GM21360 (cell line): ENCODE measurements around the gene KRTAP3-3.
"Not testable (repeated sequence)": the region's sequence is repeated elsewhere in the genome, so short reads cannot be mapped to it uniquely, and the experiment has no call there.

Source experiments
- ATAC-seq: cut with Tn5 transposase; IDR thresholded peaks from one replicate; pipeline ENCODE4 v1.9.1; 2021; ENCODE audit warnings: mild to moderate bottlenecking, moderate library complexity; ENCODE audit not compliant: unreplicated experiment

The KRTAP3-3 gene

GRCh38 chr17:40993839-40994238 is at the start of gene KRTAP3-3:
KRTAP3-3 (minus strand) TSS chr17:40994164; CDS start chr17:40994097, 67 bp downstream.
- ATAC-seq, result no peak

DNA sequence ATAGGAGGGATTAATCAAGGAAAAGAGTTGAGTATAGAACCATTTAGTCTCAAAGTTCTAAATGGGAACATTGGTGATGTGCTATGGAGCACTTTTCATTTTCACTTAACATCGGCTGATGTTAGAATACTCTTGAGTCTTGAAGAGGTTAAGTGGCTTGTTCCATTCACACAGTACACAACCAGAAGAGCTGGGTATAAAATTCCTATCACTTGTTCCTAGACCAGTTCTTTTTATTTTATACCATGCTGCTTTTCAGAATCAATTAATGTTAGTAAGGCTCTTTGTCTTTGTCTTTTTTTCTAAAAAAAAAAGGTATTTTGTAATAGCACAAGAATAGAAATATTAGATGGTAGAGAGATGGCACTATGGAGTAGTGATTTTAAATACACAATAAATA is 49.0 kb upstream of the KRTAP3-3 start:
- ATAC-seq, result no peak

DNA sequence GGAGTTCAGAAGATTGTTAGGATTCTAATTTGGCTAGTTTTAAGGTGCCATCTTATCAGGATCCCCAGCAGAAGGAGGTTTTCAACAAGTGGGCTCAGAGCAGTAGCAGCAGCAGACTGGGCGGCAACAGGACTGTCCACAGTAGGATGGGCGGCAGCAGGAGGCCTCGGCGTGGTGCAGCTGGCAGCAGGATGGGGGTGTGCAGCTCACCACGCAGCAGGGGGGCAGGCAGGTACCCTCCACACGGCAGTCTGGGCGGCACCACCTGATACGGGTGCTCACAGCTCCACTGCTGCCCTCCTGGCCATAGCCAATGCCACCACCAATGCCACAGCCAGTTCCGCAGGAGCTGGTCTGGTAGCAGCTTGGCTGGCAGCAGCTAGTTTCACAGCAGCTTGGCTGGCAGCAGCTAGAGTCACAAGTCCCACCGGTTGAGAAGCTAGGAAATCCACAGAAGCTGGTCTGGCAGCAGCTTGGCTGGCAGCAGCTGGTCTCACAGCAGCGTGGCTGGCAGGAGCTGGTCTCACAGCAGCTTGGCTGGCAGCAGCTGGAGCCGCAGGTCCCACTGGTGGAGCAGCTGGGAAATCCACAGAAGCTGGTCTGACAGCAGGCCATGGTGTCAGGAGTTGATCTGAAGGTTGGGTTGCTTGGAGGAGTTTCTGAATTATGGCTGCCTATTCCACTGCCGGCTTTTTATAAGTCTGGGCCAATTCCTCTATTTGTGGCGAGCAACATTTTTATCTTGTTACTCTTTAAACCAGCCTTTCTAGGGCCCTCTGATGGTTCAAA is 47.0 kb upstream of the KRTAP3-3 start, which contains the start of gene KRTAP1-1:
KRTAP1-1 (minus strand) TSS at position 668 of the 789 bp plus-strand sequence; CDS start at position 615, 53 bp downstream.
- not testable (repeated sequence) for ATAC-seq

DNA sequence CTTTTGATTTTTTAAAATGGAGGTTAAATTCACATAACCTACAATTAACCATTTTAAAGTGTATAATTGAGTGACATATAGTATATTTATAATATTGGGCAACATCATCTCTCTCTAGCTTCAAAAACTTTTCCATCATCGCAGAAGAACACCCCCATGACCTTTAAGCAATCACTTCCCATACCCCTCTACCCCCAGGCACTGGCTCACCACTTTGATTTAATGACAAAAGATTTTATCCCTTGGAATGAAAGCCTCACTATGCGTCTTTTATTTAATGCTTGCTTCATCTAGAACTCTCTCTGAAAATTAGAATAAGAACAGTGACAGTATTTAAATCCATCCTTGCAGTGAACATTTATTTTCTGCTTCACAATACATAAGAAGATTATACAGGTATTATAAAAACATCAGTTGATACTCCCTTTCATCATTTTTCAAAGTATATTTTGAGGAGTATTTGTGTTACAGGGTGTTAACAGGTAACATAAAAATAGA is 43.9 kb upstream of the KRTAP3-3 start:
- no peak for ATAC-seq

- not testable (repeated sequence) for ATAC-seq
These were observed 40.5 kb upstream of the KRTAP3-3 start, which contains the start of gene KRTAP1-3 for GRCh38 chr17:41034346-41034935. KRTAP1-3 (minus strand) TSS chr17:41034874; CDS start chr17:41034821, 53 bp downstream.

- ATAC-seq, result no peak
These were observed 35.8 kb upstream of the KRTAP3-3 start, which contains the start of gene KRTAP1-4 for GRCh38 chr17:41029633-41030245. KRTAP1-4 (minus strand) TSS chr17:41030195; CDS start chr17:41030078, 117 bp downstream.

- ATAC-seq, result no peak
These were observed 32.9 kb upstream of the KRTAP3-3 start, which contains the start of gene KRTAP1-5 for GRCh38 chr17:41026715-41027471. KRTAP1-5 (minus strand) TSS chr17:41027208; CDS start chr17:41027155, 53 bp downstream.

DNA sequence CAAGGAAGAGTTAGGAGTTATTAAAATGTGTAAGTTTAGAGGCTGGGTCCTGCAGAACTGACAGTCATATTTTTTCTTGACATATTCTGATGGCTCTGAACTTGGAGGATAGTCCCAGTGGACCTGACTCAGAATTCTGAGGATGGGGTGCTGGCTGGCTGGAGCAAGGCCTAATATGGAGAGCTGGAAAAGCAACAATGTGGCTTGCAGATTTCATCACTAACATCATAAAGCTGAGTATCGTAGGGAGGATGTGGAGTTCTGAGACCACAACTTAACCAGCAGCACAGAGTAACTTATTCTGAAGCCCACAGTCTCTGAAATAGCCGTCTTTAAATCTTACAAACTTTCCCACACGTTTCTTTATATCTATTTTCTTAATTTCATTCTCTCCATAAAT is 30.7 kb upstream of the KRTAP3-3 start:
- no peak for ATAC-seq

GRCh38 chr17:41020336-41020735 is 26.4 kb upstream of the KRTAP3-3 start:
- no peak for ATAC-seq

DNA sequence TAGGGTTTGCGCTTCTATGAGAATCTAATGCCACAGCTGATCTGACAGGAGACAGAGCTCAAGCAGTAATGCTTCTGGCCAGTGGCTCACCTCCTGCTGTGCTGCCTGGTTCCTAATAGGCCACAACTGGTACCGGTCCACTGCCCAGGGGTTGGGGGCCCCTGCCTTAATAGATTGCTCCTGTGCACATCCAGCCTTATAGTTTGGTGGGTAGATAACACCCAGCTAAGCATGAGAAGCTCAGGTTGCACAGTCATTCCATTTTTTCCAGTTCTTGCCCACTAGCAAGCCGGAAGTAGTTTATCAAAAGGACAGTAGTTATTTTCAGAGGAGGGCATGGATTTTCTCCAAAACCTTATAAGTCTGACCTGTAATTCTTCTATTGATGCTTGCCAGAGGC is 25.5 kb upstream of the KRTAP3-3 start:
- ATAC-seq, result no peak

DNA sequence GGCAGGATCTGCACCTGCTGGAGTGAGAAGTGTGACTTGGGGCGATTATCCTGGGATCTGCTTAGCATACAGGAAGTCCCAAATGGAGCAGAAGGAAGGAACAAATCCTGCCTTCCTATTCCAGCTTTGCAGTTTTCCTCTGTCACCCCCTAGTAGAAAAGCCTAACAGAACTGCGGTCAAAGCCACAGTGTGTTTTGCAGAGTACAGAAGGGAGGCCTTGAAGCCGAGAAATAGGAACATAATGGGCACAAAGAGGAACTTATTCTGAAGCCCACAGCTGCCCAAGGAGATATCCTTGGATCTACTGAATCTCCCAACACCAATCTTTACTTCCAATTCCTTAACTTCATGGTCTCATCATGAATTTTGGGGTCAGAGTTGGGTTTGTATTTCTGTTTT is 24.6 kb upstream of the KRTAP3-3 start:
- ATAC-seq, result no peak

GRCh38 chr17:41016578-41017215 is 22.7 kb upstream of the KRTAP3-3 start:
- no peak for ATAC-seq

DNA sequence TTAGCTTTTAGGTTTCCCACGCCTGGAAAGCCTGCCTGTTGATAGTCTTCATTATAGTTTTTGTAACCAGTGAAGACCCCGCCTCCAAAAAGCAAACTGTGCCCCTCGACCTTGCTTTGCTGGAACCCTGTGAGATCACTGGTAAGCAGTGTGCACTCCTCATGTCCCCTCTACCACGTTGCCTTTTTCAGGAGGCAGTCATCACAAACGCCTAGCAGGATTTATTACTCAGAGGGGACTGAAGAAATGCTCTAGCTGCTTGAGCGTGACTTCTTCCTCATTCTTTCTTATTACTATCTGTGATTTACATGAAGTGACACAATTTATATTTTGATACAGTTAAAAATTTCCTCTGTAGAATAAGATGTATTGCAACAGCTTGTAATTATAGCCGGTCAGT is 21.5 kb upstream of the KRTAP3-3 start:
- ATAC-seq, result no peak

DNA sequence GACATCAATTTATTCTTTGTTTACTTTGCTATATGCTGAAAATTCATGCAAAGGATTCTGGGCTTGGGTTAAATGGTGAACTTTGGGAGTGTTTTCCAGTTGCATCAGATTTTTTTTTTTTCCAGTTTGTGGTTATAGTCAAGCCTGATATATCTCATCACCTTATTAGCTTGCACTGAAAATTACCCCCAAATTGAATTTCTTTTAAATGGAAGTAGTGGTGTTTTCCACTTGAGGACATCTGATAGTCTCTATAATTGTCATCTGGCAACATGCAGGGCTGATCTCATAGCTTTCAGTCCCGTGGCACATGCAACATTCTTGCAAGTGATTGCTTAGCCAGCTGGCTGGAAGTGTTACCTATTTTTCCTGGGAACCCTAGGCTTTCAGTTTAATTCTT is 19.6 kb upstream of the KRTAP3-3 start:
- ATAC-seq, result no peak

DNA sequence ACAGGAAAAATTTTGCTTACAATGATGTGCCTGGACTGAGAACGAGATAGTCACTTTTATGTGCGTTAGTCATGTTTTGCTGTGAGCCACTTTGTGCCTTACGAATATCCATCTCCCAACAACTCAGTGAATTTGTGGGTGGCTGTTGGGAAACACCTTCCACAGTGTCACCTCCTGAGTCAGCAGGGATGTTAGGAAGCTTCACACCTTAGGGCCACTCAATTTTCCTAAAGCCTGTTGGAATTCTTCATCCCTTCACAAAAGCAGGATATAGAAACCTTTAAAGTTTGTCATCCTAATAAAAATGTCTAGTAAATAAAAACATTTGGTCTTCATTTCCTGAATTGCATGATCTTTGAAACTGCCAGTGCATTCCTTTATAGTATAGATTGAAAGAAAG is 19.2 kb upstream of the KRTAP3-3 start:
- ATAC-seq, result no peak

DNA sequence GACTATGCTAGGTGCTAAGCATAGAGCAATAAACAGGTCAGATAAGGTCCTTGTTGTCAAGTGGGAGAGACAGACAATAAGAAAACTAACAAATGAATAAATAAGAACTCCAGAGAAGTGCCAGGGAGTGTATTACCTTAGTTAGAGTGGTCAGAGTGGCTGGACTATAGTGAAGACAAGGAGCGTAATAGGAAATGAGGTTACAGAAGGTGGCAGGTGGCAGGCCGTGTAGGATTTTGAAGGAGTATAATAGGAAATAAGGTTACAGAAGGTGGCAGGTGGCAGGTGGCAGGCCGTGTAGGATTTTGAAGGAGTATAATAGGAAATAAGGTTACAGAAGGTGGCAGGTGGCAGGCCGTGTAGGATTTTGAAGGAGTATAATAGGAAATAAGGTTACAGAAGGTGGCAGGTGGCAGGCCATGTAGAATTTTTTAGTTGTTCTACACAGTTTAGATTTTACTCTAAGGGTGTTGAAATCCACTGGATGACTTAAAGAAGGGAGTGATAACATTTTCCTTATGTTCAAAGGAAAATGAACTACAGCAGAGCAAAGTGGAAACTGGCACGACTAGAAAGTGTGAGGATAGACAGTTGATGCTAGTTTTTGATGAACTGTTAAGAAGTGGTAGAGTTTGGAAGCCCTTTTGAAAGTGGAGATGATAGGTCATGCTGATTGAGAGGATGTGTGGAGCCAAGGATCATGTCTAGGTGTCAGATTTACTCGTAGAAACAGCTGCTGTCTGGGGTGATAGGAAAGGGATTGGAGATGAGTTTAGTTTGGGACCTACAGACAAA is 18.6 kb upstream of the KRTAP3-3 start:
- no peak for ATAC-seq

GRCh38 chr17:41010441-41010840 is 16.5 kb upstream of the KRTAP3-3 start:
- ATAC-seq, result no peak

- ATAC-seq, result no peak
These were observed 16.0 kb upstream of the KRTAP3-3 start for GRCh38 chr17:41009936-41010335.

DNA sequence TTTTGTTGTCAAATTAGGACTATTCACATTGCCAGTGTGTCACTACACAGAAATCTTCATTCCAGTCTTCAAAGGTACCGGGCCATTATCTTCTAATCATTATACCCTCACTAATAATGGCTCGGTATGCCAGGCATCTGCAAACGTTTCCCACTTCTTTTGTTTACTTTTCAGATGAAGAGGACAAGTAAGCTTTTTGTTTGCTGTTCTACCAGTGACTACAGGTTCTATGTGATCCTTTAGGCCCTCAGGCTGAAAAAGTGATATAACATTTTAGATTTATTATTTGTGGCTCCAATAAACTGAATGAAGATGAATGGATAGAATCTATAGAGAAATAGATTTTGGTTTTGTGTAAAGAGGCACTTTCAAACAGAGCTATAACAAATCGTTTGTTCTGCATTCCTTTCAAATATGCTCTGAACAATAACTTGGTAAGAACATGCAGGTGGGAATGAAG is 15.4 kb upstream of the KRTAP3-3 start:
- no peak for ATAC-seq
